Activated gamma-delta T cell treated with Interleukin-2 at 50 U/mL for 16 hours (primary cell): Measurements from ENCODE around the gene EIF4E1B.
A peak's percentile ranks its signal among the peaks of the same experiment; 100 is the strongest.

Source experiments
- DNase-seq: peaks from one replicate; pipeline ENCODE4 v3.0.0-alpha.2; 2020

The EIF4E1B gene

GRCh38 chr5:176606875-176607274 is 23.6 kb upstream of the EIF4E1B start:
- no peak for DNase-seq

GRCh38 chr5:176608142-176608705 is 22.3 kb upstream of the EIF4E1B start:
- no peak for DNase-seq

DNA sequence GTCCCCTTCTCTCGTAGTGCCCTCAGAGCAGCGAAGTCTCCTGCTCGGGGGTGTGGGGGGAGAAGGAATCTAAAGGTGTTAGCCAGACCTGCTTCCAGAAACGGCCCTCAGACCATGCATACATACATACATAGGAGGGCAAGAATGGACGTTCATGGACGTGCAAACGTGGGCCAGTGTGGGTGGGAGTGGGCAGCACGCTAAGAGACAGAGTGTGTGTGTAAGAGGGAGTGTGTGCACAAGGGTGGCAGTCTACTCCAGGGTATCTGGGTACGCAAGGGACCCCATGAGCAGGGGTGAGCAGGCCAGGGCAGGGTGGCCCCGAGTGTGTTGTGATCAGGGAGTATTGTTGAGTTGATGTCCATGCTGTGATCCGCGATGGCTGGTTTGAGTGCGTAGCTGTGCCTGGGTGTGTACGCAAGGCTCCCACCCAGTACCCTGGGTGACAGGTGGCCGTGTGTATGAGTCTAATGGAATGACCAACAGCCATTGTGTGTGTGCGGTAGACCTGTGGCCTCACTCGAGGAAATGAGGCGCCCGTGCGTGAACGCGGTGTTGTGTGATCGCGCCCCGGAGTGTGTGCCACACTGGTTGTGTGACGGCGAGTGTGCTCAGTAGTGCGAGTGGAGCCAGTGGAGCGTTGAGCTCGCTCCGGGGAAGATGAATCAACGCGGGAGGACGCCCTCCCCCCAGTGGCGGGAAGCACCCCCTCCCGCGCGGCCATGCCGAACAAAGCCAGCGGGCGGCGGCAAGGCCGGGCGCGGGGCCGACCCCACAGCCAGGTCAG is 21.3 kb upstream of the EIF4E1B start:
- DNase-seq = no peak

DNA sequence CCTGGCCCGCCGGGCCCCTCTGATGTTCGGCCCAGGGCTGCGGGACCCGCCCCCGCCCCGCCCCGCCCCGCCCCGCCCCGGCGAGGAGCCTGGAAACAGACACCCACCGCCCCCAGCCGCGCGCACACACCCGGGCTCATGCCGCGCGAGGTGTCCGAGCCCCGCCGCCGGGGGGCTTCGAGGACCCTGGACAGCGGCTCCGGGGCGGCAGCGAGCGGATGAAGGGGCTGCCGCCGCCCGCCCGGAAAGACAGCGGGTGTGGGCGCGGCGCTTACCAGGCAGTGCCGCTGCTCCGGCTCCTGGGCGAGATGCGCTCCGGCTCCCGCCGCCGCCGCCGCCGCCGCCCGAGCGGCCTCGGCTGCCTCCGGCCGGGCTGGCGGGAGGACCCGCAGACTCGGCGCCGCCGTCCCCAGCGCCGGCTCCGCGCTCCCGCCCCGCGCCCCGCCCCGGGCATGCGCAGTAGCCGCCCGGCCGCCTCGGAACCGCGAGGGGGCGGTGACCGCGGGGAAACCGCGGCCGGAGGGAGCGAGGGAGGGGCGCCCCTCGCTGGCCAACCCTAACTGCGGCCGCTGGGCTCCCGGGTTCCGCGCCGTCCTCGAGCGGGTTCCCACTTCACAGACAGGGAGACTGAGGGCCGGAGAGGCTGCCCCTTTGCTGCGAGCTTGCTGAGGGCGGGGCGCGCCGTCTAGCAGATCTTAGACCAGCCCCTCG is 20.6 kb upstream of the EIF4E1B start, which contains the start of gene GPRIN1:
Gene GPRIN1 (minus strand): TSS at position 433 of the 711 bp plus-strand sequence. CDS start 10,322 bp downstream, outside the sequence.
- peak; percentile 41 for DNase-seq

DNA sequence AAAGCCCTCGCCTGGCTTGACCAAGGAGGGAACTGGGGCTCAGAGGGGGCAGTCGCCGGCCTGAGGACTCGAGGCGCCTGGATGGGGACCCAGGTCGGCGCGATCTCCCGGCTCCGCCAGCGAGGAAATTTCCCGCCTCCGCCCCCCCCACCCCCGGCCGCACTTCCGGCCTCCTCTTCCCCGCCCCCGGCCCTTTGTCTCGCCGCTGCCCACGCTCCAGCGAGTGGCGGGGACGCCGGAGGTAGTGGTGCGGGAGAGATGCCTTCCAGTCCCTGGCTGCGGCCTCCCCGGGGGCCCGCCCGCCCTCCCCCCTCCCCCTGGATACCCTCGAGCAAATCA is 20.1 kb upstream of the EIF4E1B start:
- DNase-seq = no peak

DNA sequence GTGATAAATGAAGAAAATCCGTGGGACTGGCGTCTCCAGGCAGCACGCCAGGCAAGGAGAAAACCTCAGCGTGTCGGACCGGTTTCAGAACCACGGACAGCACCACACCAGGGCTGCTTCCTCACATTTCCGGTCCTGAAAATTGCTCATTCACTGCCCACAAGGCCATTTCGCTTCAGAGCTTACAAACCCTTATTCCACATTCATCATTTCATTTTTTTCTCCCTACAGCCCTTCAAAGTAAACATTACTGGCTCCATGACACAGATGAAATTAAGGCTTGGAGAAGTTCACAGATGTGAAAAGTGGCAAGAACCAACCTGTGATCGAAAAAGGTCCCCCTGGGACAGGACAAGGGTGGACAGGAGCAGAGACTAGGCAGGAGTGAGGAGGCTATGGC is 19.0 kb upstream of the EIF4E1B start:
- peak; percentile 49 for DNase-seq

DNA sequence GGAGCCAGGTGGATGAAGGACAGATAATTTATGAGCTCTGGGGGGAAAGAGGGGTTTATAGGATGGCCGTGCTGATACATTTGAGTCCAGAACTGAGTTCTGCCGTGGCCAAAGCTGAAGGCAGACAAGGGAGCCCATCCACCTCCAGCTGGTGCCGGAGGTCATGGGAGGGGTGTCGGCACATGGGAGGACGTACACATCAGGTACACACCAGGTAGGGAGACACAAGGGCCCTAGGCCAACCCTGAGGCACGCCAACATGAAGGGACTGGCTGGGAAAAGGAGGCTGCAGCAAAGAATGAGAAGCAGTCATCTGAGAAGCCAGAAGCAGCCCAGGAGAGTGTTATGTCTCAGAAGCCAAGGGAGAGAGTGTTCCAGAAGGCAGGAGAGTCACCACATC is 18.5 kb upstream of the EIF4E1B start:
- no peak for DNase-seq

DNA sequence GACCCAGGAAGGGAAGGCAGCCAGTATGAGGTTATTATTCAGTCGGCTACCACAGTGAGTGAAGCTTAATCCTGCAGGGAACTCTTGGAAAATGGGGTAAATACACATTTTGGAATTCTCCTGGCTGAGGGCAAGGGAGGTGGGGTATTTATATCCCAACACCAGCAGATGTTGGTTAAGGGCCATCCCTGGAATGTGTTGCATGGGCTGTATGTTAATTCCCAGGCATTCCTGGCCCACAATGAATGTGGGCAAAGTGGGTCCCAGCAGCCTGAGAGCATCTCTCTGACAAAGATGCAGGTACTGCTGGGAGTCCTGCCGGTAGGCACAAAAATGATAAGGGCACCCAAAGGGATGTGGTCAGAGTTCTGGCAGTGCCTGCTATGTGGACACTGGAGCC is 17.6 kb upstream of the EIF4E1B start:
- no peak for DNase-seq

DNA sequence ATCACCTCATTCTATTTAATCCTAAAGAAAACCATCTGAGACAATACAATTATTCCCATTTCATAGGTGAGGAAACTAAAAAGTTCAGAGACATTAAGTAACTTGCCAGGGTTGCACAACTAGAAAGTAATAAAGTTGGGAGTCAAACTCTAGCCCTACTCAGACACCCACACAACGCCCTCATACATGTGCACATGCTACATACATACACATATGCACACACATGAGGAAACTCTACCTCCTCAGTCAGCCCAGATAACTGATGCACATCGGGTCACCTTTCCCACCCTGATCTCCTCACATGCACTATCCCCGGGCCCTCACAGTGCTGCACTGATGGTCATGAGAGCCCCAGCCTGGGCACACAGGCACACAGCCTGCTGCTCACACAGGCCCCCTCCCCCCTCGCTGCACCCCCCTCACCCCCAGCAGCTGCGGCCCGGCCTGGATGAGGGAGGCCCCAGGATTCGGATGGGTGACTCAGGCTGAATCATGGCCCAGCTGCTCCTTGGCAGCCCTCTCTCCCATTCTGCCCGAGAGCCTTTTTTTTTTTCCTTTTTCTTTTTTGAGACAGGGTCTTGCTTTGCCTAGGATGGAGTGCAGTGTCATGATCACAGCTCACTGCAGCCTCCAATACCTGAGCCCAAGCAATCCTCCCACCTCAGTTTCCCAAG is 15.5 kb upstream of the EIF4E1B start:
- no peak for DNase-seq

DNA sequence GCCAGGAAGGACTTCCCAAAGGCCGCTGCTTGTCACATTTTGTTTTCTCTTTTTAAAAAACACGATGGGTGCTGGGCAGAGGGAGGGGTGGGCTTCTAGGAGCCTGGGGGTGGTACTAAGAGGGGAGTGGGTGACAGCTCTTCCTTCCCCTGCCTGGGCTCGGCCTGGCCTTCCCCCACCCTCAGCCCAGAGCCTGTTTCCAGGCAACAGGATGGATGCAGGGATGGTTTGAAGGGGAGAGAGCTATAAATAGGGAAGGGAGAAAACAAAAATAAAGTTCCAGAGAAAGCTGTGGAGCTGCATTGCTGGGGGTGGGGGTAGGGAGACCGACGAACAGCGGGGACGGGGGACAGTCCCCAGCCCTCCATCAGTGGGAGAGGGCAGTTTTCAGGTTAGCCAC is 14.0 kb upstream of the EIF4E1B start:
- no peak for DNase-seq

DNA sequence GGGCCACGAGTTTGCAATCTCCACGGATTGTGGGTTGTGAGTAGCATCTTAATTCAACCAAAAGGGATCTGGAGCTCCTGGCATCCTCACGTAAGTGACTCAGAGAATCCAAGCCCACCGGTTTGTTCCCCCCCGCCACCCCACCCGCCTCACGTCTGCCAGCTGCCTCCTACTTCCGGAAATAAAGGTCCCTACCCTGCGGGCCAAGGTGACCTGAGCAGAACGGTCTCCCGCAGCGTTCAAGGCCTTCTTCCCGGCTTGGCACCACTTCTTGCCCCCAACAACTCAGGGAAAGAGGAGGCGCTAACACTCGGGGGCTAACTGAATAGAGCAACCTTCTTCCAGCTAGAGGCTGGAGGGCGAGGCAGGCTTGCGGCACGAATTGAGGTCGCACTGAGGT is 11.7 kb upstream of the EIF4E1B start:
- no peak for DNase-seq

- peak; percentile 60 for DNase-seq
Measured at GRCh38 chr5:176619203-176619568, 11.3 kb upstream of the EIF4E1B start.

DNA sequence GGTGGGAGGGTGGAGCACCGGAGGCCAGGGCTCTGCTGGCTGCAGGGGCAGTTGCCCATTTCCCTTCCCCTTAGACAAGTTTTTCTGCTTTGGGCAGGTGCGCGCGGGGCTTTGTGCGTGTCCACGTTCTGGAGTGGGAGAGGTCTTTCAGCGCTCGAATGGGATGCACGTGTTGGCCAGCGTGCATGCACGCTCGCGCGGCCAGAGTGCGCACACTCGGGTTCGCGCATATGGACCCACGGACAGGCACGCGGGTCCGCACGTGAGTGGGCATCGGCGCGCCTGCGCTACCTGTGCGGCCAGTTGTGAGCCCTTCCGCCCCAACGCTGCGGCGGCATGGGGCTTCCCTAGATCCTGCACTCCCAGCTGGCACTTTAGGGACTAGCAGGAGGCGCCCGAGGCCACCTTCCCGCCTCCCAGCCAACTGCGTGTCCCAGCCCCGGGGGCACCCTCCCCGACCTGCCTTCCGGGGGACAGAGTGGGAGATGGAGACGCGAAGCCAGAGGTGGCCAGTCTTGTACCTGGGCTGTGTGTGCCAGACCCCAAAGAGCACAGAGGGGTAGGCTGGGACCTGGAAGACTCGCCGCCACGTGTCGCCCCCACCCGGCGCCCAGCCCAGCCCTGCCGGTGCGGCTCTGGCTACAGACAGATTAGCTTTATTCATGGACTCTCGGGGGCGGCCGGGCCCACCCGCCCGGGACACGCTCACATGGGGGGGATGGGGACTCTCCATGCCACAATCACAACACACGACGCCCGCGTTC is 10.7 kb upstream of the EIF4E1B start:
- DNase-seq = no peak

DNA sequence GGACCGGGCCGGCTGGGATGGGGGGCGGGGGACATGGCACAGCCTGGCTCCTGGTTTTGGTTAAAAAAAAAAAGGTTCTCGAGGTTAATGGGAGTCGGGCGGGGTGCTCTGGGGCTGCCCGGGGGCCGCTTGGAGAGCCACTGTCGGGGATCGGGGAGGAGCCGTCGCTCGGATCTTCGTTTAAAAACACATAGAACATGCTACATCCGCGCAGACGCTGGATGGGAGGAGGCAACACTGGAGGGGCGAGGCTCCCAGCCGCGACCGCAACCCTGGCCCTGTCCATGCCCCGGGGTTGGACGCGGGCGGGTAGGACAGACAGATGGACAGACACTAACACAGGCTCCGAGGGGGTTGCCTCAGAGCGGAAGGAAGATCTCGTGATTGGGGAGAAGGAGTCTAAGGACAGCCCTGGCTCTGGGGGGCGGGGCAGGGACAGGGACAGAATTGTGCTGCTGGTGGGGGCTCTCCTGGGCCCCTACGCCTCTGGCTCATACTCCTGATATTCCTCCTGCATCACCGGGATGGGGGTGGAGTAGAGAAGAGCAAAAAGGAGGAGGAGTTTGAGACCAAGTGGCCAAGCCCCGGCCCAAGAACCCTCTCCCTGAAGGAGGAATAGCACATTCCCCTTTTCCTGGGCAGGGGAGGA is 10.0 kb upstream of the EIF4E1B start:
- no peak for DNase-seq

DNA sequence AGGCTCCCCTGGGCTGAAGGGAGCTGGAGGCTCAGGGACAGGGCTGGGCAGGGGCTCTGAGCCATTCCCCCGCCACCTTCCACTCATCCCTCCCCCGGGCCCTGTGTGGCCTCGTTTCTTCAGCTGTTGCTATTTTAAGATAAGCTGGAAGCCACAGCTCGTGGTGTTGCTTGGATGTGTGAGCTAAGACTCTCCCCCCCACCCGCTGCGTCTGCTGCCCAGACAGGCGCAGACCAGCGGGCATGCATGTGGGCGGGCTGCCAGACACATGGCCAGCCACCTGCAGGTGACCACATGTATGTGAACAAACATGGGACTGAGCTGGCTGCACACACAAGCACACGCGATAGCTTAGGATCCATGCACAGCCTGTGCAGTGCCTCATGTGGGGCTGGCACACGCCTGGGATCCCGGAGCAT is 8.8 kb upstream of the EIF4E1B start:
- no peak for DNase-seq

DNA sequence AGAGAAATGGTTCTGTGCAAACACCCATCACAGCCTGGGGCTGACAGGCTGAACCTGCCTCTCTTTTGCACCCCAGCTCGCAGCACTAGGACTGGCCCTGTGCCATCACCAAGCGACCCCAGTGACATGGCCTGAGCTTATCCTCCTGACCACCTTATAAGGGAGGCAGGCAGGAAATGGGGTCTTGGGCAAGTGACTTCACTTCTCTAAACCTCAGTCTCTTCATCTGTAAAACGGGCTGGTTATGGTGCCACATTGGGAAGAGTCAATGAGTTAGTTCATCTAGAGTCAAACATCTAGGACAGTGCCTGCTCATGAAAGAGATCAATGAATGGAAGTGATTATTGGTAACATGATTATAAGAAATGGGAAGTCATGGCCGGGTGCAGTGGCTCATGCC is 6.3 kb upstream of the EIF4E1B start:
- DNase-seq = no peak

GRCh38 chr5:176624938-176625337 is 5.5 kb upstream of the EIF4E1B start:
- DNase-seq = no peak

DNA sequence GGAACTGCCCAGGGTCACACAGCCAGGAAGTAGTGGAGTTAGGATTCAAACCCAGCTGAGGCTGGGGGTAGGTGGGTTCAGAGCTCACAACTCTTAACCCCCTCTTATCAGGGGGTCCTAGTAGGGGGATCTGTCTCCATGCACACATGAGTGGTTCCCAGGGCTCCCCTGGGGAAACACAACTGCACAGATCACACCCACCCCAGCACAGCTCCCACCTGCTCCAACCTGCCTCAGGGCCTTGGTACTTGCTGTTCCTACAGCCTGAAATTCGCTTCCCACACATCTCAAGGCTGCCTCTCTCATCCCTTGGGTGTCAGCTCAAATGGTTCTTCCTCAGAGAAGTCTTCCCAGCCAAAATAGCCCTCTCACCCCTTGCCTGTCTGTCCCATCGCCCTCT is 5.0 kb upstream of the EIF4E1B start:
- DNase-seq = no peak

DNA sequence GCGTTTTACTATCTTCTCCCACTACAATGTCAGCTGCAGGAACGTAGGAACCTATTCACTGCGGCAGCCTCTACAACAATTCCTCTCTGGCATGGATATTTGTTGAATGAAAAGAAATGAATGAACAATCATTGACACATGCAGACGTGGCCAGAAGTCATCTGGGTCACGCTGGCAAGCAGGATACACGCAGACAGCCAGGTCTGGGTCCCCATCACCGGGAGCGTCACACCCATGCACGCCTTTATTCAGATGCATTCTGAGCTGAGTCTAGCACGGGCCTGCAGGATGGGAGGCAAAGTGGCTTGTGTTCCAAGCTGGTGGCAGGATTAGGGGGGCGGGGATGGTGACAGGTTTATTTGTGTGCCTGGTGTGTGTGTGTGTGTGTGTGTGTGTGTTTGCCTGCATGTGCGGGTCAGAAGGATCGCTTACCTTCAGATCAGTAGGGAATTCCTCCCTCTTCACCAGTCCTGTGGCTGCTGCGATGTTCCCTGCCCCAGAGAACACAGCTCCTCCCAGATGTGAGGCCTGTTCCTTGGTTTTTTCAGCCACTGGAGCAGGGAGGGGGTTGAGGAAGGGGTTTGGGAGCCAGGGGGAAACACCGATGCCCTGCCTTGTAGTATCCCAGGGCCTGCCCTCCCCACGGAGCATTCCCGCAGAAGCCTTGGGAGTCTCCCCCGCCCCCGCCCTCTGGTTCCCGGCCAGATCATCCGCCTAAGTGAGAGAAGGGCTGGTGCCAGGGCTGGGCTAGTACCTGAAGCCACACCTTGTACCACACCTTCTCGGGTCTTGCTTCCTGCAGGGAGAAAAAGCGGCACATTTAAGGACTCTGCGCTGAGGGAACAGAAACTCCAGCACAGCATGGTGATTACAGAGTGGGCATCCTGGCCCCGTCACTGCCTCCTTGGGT is 4.3 kb upstream of the EIF4E1B start:
- DNase-seq = no peak

- DNase-seq = no peak
Measured at GRCh38 chr5:176626876-176627236, 3.6 kb upstream of the EIF4E1B start.

- DNase-seq = no peak
Measured at GRCh38 chr5:176627582-176627981, 2.9 kb upstream of the EIF4E1B start.
